ENCODE measurements around the gene SMYD3.
"Not testable (repeated sequence)": the region's sequence is repeated elsewhere in the genome, so short reads cannot be mapped to it uniquely, and the experiment has no call there.

The SMYD3 gene

DNA sequence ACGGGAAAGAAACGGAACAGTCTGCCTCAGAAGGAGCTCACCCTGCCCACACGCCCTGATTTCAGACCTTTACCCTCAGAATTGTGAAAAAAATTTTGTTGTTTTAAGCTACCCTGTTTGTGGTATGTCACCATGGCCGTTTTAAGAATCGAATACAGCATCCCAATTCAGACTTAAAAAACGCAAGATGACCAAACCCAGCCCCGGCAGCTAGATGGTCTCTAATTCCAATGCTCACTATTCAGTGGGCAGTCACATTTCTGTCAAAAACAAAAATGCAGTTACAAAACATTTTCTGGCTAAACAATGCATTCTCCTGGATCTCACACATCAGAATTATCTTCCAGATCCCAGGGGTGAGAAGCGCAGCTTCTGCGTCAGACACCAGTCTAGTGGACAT is 527.5 kb downstream of the SMYD3 start:
- no peak overlapping the region for H2AFZ ChIP-seq (ENCODE audit: low read depth)
- TF ChIP-seq, protein P1, sequence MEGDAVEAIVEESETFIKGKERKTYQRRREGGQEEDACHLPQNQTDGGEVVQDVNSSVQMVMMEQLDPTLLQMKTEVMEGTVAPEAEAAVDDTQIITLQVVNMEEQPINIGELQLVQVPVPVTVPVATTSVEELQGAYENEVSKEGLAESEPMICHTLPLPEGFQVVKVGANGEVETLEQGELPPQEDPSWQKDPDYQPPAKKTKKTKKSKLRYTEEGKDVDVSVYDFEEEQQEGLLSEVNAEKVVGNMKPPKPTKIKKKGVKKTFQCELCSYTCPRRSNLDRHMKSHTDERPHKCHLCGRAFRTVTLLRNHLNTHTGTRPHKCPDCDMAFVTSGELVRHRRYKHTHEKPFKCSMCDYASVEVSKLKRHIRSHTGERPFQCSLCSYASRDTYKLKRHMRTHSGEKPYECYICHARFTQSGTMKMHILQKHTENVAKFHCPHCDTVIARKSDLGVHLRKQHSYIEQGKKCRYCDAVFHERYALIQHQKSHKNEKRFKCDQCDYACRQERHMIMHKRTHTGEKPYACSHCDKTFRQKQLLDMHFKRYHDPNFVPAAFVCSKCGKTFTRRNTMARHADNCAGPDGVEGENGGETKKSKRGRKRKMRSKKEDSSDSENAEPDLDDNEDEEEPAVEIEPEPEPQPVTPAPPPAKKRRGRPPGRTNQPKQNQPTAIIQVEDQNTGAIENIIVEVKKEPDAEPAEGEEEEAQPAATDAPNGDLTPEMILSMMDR (conservative IDR thresholded peaks at IDR 0.05; ENCODE audit: low read depth, low read length), result no peak
- no peaks in the 10 kb centered on the region for H3K36me3 ChIP-seq (ENCODE audit: insufficient read depth)
- no peak overlapping the region for H3K4me2 ChIP-seq
- H3K9ac ChIP-seq, result no peak overlapping the region
- no peaks in the 10 kb centered on the region for H4K20me1 ChIP-seq (ENCODE audit: insufficient read depth)
- no peaks in the 10 kb centered on the region for H3K79me2 ChIP-seq (ENCODE audit: insufficient read depth, low read depth)
- no peak overlapping the region for H3K4me3 ChIP-seq (IDR thresholded peaks at IDR 0.05; ENCODE audit: insufficient read depth, low read depth, low read length)
- H3K4me1 ChIP-seq (ENCODE audit: low read depth, poor library complexity, severe bottlenecking), result no peaks in the 10 kb centered on the region
- no peak overlapping the region for H3K27ac ChIP-seq
- H3K27me3 ChIP-seq (ENCODE audit: insufficient read depth, low read depth), result no peaks in the 10 kb centered on the region

DNA sequence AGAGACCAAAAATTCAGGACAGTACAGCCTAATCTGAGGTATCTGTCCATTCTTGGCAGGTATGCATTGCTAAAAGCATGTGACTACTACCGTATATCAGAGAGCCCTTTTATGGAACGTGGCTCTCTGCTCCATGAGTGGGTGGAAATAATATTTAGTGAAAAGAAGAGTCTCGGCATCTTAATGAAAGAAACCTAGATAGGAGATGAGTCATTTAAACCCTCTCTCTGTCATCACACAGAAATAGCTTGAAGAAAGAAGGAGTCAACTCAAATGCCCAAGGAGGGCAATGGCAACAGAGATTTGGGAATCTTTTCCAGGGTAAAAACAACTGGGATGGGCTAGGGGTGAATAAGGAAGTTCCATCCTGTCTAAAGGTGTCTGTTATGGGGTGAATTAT is 528.2 kb downstream of the SMYD3 start:
- no peaks in the 10 kb centered on the region for H3K27me3 ChIP-seq (ENCODE audit: insufficient read depth, low read depth)
- no peak overlapping the region for H3K4me2 ChIP-seq
- no peaks in the 10 kb centered on the region for H3K36me3 ChIP-seq (ENCODE audit: insufficient read depth)
- no peaks in the 10 kb centered on the region for H3K79me2 ChIP-seq (ENCODE audit: insufficient read depth, low read depth)
- no peak overlapping the region for H2AFZ ChIP-seq (ENCODE audit: low read depth)
- no peaks in the 10 kb centered on the region for H4K20me1 ChIP-seq (ENCODE audit: insufficient read depth)
- H3K9ac ChIP-seq, result no peak overlapping the region
- H3K4me3 ChIP-seq (IDR thresholded peaks at IDR 0.05; ENCODE audit: insufficient read depth, low read depth, low read length), result no peak overlapping the region
- TF ChIP-seq, protein P1 (conservative IDR thresholded peaks at IDR 0.05; ENCODE audit: low read depth, low read length), result no peak
- H3K4me1 ChIP-seq (ENCODE audit: low read depth, poor library complexity, severe bottlenecking), result no peaks in the 10 kb centered on the region
- no peak overlapping the region for H3K27ac ChIP-seq

DNA sequence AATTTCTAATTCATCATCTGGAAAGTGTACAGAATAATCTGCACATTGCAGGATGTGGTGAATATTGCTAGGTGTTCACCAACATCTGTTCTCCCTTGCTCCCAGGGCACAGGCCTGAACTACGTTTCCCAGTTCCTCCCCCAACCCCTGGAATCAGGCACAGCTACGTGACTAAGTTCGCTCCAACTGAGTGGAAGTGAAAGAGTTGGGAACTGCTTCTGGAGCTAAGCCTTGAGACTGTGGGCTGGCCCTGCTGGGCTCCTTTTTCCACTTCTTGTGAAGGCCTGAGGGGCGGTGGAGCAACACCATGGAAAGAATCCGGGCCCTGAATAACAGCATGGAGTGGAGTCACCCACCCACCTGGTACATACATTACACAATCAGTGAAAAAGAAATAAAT is 534.6 kb downstream of the SMYD3 start:
- Histone ChIP-seq H3K4me3 (IDR thresholded peaks at IDR 0.05; ENCODE audit: insufficient read depth, low read depth, low read length) (no peak overlapping the region), H3K36me3 (ENCODE audit: insufficient read depth) (no peaks in the 10 kb centered on the region), H3K27ac (no peak overlapping the region), H3K27me3 (ENCODE audit: insufficient read depth, low read depth) (peaks cover 3% of the 10 kb centered on the region), H4K20me1 (ENCODE audit: insufficient read depth) (no peaks in the 10 kb centered on the region), H3K4me1 (ENCODE audit: low read depth, poor library complexity, severe bottlenecking) (no peaks in the 10 kb centered on the region), H3K4me2 (no peak overlapping the region), H2AFZ (ENCODE audit: low read depth) (no peak overlapping the region), H3K9ac (no peak overlapping the region), H3K79me2 (ENCODE audit: insufficient read depth, low read depth) (no peaks in the 10 kb centered on the region)
- TF ChIP-seq, protein P1 (conservative IDR thresholded peaks at IDR 0.05; ENCODE audit: low read depth, low read length), result no peak

DNA sequence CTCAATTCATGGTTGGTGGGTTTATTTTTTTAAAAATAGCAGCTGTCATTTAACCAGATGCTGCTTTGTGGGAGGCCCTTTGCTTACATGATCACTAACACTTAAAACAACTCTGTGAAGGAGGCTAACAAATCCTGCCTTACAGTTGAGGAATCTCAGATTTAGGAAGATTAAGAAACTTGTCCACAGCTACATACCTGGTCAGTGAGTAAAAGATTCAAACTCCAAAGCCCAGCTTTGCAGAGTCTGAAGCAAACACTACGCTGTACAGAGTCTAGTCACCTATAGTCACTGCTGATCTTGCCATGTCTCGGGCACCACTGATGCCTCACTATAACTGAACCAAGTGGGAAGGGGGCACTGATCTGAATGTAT is 535.4 kb downstream of the SMYD3 start:
- Histone ChIP-seq H3K4me3 (IDR thresholded peaks at IDR 0.05; ENCODE audit: insufficient read depth, low read depth, low read length) (no peak overlapping the region), H2AFZ (ENCODE audit: low read depth) (no peak overlapping the region)
- TF ChIP-seq, protein P1 (conservative IDR thresholded peaks at IDR 0.05; ENCODE audit: low read depth, low read length), result no peak

DNA sequence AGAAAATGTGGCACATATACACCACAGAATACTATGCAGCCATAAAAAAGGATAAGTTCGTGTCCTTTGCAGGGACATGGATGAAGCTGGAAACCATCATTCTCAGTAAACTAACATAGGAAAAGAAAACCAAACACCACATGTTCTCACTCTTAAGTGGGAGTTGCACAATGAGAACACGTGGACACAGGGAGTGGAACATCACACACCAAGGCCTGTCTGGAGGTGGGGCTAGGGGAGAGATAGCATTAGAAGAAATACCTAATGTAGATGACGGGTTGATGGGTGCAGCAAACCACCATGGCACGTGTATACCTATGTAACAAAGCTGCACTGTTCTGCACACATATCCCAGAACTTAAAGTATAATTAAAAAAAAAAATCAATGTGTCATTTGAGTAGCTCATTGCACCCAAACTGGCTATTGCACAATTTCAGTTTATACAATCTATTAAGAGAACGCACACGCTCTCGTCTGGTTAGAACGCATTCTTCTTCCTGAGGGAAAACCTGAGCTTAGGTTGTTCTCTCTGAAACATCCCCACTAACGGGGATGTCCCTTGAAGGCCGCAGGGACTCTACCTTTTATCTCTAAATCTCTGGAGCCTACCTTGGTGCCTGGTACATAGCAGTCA is 535.9 kb downstream of the SMYD3 start:
- H3K4me1 ChIP-seq (ENCODE audit: low read depth, poor library complexity, severe bottlenecking); H3K4me2 ChIP-seq; H3K79me2 ChIP-seq (ENCODE audit: insufficient read depth, low read depth); H3K27me3 ChIP-seq (ENCODE audit: insufficient read depth, low read depth); H2AFZ ChIP-seq (ENCODE audit: low read depth); H3K36me3 ChIP-seq (ENCODE audit: insufficient read depth); H3K4me3 ChIP-seq (IDR thresholded peaks at IDR 0.05; ENCODE audit: insufficient read depth, low read depth, low read length); H3K27ac ChIP-seq; H4K20me1 ChIP-seq (ENCODE audit: insufficient read depth); H3K9ac ChIP-seq: not testable (repeated sequence)

More for the DNA sequence above, 535.4 kb downstream of the SMYD3 start:
- no peak overlapping the region for H3K9ac ChIP-seq
- H3K36me3 ChIP-seq (ENCODE audit: insufficient read depth), result no peaks in the 10 kb centered on the region
- no peaks in the 10 kb centered on the region for H3K4me1 ChIP-seq (ENCODE audit: low read depth, poor library complexity, severe bottlenecking)
- H3K27ac ChIP-seq, result no peak overlapping the region
- peaks cover 6% of the 10 kb centered on the region for H3K27me3 ChIP-seq (ENCODE audit: insufficient read depth, low read depth)
- no peaks in the 10 kb centered on the region for H3K79me2 ChIP-seq (ENCODE audit: insufficient read depth, low read depth)
- H4K20me1 ChIP-seq (ENCODE audit: insufficient read depth), result no peaks in the 10 kb centered on the region
- H3K4me2 ChIP-seq, result no peak overlapping the region
